Umbilical cord (tissue), 2 donors: Measurements from ENCODE around the gene MMP24OS. TPM values are rescaled to one million over a fixed set of nuclear protein-coding genes. Genes with fewer than 3 reads are reported as not detected.
"Not testable (repeated sequence)": the region's sequence is repeated elsewhere in the genome, so short reads cannot be mapped to it uniquely, and the experiment has no call there.

Experiments used
- DNase-seq: peaks from one replicate; pipeline ENCODE4 v3.0.0-alpha.2; 2015; ENCODE audit warnings: low spot score
- total RNA-seq: library from RNA; depleted of rRNA; stranded (reverse); fragments of >200 nt; gene quantifications from one replicate; pipeline ENCODE4 v1.2.3, GENCODE V29; 2014; ENCODE audit warnings: low replicate concordance; ENCODE audit not compliant: insufficient read depth

The MMP24OS gene
- total RNA-seq, 1 donor from 2014 or later: 28.4 TPM

DNA sequence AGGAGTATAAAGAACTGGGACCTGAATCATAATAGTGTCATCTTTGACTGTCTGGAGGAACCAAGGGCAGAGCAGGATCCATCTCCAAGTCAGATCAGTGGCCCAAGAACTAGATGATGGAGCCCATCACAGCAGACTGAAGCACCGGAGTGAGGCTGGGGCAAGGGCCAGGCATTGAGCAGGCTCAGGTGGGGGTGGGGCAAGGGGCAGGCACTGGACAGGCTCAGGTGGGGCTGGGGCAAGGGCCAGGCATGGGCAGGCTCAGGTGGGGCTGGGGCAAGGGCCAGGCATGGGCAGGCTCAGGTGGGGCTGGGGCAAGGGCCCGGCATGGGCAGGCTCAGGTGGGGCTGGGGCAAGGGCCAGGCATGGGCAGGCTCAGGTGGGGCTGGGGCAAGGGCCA is 25.3 kb downstream of the MMP24OS start:
- not testable (repeated sequence) for DNase-seq

DNA sequence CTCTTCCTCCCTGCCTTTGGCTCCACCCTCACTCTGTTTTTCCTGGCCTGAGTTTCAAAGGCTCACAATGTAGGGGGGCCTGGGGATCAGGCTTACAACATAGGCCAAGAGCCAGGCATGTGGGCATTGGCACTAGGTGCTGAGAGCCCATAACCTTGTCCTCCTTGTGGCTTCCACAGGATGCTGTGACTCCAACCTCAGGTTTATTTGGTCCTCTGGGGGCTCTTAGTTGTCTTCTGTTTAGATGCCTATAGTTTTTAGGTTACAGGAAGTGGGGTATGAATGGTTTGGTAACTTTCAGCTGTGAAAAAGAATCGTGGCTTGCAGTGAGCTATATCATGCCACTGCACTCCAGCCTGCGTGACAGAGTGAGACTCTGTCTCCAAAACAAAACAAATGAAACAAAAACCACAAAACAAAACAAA is 25.9 kb downstream of the MMP24OS start:
- no peak for DNase-seq

DNA sequence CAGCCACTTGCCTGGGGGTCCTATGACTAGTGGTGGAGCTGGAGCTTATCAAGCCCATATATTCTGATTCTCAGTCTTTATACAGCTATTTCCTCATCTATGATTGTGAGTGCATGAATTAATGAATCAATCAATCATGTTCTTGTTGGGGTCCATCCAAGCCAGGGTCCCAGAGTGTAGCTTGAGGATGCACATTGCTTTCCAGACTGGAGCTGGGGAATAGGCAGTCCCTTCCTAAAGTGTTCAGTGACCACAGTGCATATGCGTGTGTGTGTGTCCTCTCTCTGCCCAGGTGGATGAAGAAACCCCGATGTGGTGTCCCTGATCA is 26.3 kb downstream of the MMP24OS start:
- no peak for DNase-seq

DNA sequence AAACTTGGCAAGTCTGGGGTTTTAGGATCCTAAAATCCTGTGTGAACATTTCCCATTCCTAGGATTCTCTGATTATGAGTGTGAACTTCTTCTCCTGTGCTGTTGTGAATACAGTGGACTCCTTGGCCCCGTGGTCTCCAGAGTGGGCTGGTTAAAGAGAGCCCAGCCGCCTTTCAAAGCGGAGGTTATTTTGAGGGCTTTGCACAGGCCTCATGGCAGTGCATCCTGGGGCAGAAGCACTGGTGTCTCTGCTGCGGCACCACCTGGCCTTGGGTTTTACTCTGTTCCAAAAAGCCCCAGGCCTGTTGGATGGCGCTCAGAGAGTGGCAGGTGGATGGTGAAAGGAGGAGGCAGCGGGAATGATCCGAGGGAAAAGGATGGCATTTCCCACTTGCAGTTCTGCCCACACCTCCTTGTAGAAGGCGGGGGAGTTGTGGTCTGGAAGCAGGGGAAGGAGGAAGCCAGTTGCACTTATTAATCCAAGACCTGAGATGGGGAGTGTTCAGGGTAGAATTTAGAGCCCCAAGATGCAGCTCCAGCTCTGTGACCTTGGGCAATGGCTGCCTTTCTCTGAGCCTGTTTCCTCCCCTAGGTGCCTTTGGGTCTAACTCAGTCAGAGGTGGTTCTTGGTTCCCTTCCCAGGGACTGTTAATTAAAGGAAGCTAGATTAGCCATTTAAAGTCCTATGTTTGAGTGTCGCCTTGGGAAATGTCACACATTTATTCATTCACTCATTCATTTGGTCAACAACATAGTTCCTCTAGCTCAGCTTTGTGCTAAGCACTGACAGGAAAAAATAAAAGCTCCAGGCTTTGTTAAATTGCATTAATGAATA is 29.1 kb downstream of the MMP24OS start:
- DNase-seq: no peak

DNA sequence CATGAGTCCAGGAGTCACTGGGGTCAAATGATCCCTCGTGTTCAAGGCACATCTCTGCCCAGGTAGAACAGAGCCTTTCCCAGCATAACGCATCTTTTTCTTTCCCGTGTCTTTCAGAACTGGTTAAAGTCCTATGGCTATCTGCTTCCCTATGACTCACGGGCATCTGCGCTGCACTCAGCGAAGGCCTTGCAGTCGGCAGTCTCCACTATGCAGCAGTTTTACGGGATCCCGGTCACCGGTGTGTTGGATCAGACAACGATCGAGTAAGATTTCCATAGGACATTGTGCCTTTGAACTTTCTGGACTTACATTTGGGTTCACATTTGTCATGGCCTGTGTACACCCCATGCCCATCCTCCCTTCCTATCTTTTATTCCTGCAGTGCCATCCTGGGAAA is 31.2 kb downstream of the MMP24OS start:
- no peak for DNase-seq

DNA sequence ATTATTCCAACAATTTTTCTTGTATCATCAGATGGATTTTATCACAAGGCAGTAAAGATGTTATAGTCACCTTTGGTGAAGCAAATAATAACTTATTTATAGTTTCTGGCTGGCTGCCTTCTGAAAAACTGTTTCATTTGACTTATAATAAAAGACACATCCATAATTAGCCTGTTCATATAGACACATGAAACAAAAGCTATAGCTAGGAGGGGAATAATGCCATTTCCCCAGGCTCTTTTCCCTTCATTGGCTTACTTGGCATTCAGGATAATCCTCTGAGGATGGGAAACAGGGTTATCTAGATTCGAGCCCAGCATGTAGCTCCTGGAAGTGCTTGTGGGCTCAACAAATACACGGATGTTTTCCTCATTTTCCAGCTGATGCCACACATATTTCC is 33.9 kb downstream of the MMP24OS start:
- no peak for DNase-seq

DNA sequence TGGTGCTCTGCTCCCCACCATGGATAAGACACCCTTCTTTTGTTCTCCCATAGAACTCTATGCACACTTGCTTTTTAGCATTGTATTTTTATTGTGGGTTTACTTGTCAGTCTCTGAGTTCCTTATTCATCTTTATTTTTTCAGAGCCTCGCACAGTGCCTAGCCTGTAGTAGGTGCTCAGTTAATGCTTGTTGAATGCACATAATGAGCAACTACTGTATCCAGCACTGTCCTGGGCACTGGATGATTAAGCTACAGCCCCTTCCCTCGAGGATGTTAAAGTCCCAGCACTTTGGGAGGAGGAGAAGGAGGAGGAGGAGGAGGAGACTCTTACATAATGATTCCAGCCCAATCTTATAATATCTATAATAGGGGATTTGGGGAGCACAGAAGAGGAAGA is 34.6 kb downstream of the MMP24OS start:
- DNase-seq: no peak

DNA sequence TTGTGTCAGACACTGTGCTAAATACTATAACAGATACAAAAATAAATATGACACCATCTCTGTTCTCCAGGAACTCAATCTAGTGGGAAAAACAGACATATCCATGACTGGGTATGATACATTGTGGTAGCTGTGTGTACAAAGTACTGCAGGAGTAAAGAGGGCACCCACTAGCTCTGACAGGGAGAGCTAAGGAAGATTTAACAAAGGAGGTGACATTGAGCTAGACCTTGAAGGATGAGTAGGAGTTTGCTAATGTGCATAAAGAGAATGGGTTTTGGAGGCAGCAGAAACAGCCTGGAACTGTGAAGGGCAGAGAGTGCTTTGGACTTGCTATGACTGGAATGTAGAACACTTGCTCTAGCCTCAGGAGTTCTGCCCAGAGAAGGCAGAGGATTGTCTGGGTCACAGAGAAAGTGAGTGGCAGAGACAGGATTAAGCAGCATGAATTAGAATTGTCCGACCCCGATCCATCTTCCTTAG is 37.1 kb downstream of the MMP24OS start:
- DNase-seq: no peak

DNA sequence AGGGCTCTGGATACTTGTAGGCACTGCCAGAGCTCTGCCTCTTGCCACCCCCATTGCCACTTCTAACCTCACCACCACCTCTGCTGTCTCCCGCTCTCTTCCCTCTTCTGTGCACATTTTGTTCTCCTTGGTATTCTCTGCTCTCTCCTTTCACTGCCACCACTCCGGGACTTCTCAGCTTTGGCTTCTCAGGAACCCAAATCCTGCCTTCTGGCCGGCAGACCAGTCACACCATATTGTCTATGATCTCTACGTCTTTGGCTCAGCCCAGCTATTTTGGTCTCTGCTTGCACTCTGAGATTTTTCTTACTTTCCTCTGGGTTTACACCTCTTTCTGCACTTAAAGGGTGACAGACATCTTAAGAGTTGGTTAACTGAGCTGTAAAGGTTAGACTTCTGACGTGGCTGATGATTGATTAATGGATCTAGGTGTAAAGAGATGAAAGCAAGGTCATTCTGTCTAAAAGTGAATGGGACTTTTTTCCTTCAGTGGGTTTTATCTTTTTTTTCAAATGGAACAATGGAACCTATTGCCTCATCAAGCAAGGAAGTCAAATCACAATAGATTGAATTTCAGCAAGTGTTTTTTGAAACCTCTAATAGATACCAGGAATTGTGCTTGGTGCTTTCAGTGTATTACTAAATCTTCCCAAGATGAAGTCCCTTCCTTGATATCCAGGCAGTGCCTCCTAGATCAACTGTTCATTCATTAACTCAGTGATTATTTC is 37.7 kb downstream of the MMP24OS start:
- DNase-seq: no peak

DNA sequence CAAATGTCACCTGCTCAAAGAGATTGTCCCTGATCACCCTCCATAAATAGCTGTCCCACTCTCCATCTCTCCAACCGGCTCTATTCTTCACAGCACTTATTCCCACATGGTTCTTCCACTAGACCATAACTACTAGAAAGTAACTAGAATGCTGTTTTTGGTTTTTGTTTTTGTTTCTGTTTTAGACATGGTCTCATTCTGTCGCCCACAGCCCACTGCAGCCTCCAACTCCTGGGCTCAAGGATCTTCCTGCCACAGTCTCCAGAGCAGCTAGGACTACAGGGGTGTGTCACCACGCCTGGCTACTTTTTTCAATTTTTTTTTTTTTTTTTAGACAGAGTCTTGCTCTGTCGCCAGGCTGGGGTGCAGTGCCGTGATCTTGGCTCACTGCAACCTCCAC is 39.2 kb downstream of the MMP24OS start:
- DNase-seq: no peak

DNA sequence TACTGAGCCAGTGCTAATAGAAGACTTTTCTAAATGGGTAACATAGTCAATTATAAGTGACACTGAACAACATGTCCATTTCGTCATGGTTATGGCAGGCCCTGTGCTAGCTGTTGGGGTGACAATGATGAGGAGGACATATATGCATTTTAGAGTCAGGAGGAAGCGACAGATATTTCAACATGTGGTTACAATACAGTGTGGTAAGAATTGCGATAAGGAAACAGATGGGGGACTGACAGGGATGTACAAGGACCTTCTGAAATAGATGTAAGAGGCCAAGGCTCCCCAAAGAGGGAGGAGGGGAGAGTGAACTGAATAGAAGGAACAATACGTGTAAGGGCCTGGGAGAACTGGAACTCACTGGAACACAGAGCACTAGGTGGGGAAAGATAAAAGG is 39.8 kb downstream of the MMP24OS start:
- DNase-seq: no peak

DNA sequence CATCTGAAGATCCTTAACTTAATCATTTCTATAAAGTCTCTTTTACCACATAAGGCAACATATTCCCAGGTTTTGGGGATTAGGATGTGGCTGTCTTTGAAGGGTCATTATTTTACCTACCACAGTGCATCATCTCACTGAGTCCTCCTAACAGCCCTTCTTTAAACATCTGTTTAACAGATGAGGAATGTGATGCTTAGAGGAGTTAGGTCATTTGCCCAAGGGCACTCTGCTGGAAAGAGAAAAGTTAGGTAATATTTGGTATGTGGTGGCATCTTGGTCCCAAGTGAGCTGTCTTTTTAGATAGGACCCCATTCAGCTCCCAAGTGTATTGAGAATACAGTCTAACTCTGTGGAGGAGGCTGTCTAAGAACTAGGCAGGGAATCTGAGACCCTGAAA is 40.4 kb downstream of the MMP24OS start:
- DNase-seq: no peak

DNA sequence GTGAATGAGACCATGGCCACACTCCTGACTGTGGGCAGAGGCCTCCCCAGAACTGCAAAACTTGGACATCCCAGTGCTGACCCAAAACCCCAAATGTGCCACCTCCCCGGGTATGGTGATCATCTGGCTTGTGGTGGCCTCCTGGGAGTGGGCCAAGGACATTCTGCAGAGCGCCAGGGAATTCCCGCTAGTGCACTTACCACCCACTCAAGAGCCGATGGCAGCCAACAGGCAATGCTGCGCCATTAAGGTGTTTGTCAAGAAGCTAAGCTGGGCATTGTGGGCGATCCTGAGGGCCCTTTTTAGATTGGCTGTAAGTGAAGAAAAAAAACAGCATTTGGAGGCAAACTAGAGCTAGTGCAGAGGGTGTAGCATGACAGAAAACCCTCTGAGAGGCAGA is 42.0 kb downstream of the MMP24OS start:
- DNase-seq: no peak

DNA sequence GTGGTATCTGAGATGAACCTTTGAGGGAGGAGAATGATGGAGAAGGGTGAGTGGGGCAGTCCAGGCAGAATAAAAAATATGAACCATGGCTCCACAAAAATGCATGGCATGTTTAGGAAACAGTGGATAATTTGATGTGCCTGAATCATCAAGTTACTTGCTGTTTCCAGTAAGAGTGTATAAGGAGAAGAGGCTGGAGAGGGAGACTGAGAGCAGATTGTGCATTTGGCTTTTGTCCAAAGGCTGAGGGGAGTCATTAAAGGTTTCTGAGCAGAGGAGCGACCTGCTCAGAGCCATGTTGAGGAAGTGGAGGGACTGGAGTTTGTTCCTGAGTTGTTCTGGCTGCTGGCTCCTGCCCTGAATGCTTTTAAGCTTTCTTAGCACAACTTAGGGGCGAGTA is 45.3 kb downstream of the MMP24OS start:
- no peak for DNase-seq

DNA sequence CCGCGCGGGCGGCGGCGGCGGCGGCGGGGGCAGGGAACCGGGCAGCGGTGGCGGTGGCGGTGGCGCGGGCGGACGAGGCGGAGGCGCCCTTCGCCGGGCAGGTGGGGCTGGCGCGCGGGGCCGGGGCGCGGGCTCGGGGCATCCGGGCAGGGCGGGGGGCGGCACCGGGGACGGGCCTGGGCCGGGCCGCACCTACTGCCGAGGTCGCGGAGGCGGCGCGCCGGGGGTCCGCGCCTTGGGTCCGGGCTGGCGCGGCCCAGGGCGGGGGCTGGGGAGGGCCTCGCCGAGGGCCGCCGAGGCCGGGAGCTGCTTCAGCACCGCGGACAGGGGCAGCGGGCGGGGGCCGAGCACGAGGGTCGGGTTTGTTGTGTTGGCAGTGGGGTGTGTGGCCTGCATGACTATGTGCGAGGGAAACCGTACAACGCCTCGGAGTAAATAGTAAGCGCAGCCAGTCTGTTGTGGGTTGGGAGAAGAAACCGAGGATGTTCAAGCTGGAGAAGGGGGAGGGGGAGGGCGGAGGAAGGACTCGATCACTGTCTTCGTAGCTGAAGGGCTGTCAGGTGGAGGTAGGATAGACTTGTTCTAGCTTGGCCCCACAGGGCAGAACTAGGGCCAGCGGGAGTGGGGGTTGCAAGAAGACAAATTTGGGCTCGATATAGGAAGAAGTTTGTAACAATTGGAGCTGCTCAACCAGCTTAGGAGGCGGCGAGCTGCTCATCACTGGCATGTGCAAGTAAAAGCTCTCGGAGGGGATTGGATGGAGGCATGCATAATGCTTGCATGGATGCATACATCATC is 50.8 kb downstream of the MMP24OS start:
- DNase-seq: peak; percentile 39

Other genes with a start within 250 kb of the MMP24OS start
- 49.4 TPM for gene TRPC4AP, start 185.3 kb downstream of the MMP24OS start, total RNA-seq
- 14.2 TPM for gene EDEM2, start 130.8 kb downstream of the MMP24OS start, total RNA-seq
- 44.5 TPM for gene PROCR, start 106.0 kb downstream of the MMP24OS start, total RNA-seq
- 0.24 TPM for gene MMP24, start 51.4 kb downstream of the MMP24OS start, total RNA-seq
- gene EIF6, start 6.7 kb upstream of the MMP24OS start, total RNA-seq: 72.9 TPM
- gene FAM83C, start 14.3 kb upstream of the MMP24OS start, total RNA-seq: 0.72 TPM
- gene UQCC1, start 133.9 kb upstream of the MMP24OS start, total RNA-seq: 9.1 TPM
- 6.5 TPM for gene GDF5, start 160.1 kb upstream of the MMP24OS start, total RNA-seq
- gene CEP250, start 177.5 kb upstream of the MMP24OS start, total RNA-seq: 3.9 TPM